Measurements from ENCODE around the gene MBD3L4.

- TF ChIP-seq CTCF (IDR thresholded peaks at IDR 0.05) (no peak), POLR2A (IDR thresholded peaks at IDR 0.05) (no peak), POLR2AphosphoS5 (IDR thresholded peaks at IDR 0.05) (no peak)
Observed at GRCh38 chr19:7006135-7006704, 33.8 kb downstream of the MBD3L4 start.
